GM23248 (cell line): ENCODE results near the gene MARCHF3.
"Not testable (repeated sequence)": the region's sequence is repeated elsewhere in the genome, so short reads cannot be mapped to it uniquely, and the experiment has no call there.

Experiments used
- EZH2 ChIP-seq: fragments of 200-600 bp; sonication (generic); IDR thresholded peaks from 2 replicates; pipeline ENCODE4 v1.6.1; 2018; ENCODE audit warnings: antibody characterized with exemption, mild to moderate bottlenecking; ENCODE audit not compliant: insufficient read depth, poor library complexity, severe bottlenecking
- EZH2phosphoT487 ChIP-seq: fragments of 200-600 bp; sonication (generic); IDR thresholded peaks from 2 replicates; pipeline ENCODE4 v1.6.1; 2018; ENCODE audit warnings: antibody characterized with exemption, moderate library complexity, mild to moderate bottlenecking, low read depth; ENCODE audit not compliant: insufficient read depth

DNA sequence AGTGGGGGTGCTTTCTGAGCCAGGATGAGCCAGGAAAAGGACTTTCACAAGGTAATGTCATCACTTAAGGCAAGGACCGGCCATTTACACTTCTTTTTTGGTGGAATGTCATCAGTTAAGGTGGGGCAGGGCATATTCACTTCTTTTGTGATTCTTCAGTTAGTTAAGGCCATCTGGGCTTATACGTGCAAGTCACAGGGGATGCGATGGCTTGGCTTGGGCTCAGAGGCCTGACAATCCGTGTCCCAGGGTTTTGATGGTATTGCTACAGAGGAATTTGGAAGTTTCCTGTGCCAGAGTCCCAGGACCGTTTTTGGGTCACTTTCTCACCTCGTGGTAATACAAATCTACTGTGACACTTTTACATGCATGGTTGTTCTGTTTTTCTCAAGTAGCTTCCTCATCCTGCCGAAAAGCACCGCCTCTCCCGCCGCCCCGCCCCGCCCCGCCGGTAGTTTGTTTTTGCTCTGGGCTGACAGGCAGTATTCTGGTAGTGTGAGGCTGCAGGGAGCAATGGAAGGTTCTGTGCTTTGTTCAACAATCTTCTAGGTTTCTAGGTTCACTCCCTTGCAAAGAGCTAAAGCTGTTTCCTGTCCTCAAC is 184.8 kb downstream of the MARCHF3 start:
- TF ChIP-seq EZH2phosphoT487, EZH2: not testable (repeated sequence)
